ENCODE data around the gene PRKD2.

DNA sequence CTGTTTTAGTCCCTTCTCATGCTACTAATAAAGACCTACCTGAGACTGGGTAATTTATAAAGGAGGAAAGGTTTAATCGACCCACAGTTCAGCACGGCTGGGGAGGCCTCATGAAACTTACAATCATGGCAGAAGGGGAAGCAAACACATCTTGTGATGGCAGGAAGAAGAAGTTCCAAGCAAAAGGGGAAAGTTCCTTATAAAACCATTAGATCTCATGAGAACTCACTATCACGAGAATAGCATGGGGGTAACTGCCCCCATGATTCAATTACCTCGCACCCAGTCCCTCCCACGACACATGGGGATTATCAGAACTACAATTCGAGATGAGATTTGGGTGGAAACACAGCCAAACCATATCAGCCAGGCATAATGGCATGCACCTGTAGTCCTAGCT is 42.3 kb upstream of the PRKD2 start:
- TF ChIP-seq, protein P1, sequence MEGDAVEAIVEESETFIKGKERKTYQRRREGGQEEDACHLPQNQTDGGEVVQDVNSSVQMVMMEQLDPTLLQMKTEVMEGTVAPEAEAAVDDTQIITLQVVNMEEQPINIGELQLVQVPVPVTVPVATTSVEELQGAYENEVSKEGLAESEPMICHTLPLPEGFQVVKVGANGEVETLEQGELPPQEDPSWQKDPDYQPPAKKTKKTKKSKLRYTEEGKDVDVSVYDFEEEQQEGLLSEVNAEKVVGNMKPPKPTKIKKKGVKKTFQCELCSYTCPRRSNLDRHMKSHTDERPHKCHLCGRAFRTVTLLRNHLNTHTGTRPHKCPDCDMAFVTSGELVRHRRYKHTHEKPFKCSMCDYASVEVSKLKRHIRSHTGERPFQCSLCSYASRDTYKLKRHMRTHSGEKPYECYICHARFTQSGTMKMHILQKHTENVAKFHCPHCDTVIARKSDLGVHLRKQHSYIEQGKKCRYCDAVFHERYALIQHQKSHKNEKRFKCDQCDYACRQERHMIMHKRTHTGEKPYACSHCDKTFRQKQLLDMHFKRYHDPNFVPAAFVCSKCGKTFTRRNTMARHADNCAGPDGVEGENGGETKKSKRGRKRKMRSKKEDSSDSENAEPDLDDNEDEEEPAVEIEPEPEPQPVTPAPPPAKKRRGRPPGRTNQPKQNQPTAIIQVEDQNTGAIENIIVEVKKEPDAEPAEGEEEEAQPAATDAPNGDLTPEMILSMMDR (IDR thresholded peaks at IDR 0.05), result no peak
- no peak for TF ChIP-seq POLR2A (IDR thresholded peaks at IDR 0.05)

Measured in esophagus squamous epithelium (tissue), 4 donors.